Coronary artery (tissue), 2 donors: ENCODE measurements around the gene CDH13.

Experiments used
- DNase-seq: peaks from one replicate; pipeline ENCODE4 v3.0.0-alpha.2; 2017; ENCODE audit warnings: low spot score
- H3K27ac ChIP-seq, 2 donors: fragments of 200-600 bp; sonication (generic); one replicate each; pipeline ENCODE4 v1.5.1; 2016 to 2019
- H3K4me3 ChIP-seq: fragments of 200-600 bp; sonication (generic); 2 replicates; pipeline ENCODE4 v1.5.1; 2016; ENCODE audit warnings: mild to moderate bottlenecking, moderate library complexity
- TF ChIP-seq, protein P1 (sequence below): fragments of 200-600 bp; sonication (generic); IDR thresholded peaks from one replicate; pipeline ENCODE4 v1.5.1; 2019; ENCODE audit warnings: antibody characterized with exemption

CDH13 gene

DNA sequence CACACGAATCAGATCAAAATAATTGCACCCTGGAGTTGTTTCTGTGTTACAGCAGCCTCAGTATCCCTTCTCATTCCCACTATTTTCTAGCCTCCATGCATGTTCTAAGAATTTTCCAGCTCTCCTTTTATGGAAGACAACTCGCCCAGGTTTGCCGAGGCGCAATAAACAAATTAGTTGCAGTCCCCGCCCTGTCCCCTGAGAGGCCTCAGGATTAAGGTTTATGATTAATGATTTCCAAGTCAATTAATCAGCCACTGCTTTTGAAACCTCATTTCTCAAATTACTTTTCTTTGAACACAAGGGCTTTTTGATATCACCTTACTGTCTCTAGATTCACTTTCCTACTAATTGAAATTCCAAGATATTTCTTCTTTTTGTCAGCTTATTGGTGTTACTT, 1042.7 kb downstream of the CDH13 start:
- Histone ChIP-seq H3K27ac (no peak overlapping the region), H3K4me3 (no peak overlapping the region)
- no peak for DNase-seq
- TF ChIP-seq, protein P1, sequence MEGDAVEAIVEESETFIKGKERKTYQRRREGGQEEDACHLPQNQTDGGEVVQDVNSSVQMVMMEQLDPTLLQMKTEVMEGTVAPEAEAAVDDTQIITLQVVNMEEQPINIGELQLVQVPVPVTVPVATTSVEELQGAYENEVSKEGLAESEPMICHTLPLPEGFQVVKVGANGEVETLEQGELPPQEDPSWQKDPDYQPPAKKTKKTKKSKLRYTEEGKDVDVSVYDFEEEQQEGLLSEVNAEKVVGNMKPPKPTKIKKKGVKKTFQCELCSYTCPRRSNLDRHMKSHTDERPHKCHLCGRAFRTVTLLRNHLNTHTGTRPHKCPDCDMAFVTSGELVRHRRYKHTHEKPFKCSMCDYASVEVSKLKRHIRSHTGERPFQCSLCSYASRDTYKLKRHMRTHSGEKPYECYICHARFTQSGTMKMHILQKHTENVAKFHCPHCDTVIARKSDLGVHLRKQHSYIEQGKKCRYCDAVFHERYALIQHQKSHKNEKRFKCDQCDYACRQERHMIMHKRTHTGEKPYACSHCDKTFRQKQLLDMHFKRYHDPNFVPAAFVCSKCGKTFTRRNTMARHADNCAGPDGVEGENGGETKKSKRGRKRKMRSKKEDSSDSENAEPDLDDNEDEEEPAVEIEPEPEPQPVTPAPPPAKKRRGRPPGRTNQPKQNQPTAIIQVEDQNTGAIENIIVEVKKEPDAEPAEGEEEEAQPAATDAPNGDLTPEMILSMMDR, result no peak

DNA sequence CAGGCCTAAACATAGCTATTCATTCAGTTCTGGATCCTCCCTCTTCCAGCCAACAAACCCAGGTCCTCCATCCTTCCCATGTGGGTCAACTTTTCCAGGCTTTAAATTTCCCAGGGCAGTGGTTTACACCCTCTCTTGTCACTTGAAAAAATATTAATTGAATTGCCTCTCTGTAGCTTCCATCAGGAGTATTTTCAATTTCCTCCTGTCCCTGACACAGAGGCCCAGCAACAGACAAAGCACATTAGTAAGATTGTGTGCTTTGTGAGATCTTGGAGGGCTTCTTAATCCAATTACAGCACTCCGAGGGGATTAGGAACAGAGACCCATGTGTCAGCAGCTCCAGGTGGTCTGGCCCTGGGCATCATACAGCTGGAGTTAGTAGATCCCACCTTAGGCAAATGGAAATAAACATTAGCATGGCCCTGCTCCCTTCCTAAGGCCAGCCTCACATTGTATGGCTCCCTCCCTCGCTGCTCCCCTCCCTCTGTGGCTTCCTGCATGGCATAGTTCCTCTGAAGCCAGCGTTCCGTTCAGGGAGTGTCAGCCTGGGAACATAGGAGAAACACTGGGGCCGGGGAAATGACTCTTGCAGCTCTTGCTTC, 1048.3 kb downstream of the CDH13 start:
- DNase-seq, result no peak
- TF ChIP-seq, protein P1, result no peak
- H3K27ac ChIP-seq, result no peak overlapping the region
- H3K4me3 ChIP-seq, result no peak overlapping the region

DNA sequence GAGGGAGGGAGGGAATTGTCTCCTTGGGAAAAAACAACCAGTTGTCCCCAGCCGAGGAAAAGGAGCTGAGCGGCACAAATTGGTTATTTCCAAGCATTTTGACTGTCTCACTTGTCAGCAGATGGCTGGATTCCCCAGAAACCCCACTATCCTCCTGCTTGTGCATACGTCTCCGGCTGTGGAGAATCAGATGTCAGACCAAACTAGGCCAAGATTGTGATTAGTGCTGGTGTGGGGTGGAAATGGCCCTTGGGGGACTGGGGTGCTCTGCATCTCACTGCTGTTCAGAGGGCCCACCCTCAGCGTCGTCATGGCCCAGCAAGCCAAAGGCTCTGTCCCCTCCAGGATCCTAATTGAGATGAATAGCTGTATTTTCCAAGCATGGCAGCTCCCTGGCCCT, 1049.3 kb downstream of the CDH13 start:
- TF ChIP-seq, protein P1, result no peak
- no peak for DNase-seq
- Histone ChIP-seq H3K4me3 (no peak overlapping the region), H3K27ac (no peak overlapping the region)

DNA sequence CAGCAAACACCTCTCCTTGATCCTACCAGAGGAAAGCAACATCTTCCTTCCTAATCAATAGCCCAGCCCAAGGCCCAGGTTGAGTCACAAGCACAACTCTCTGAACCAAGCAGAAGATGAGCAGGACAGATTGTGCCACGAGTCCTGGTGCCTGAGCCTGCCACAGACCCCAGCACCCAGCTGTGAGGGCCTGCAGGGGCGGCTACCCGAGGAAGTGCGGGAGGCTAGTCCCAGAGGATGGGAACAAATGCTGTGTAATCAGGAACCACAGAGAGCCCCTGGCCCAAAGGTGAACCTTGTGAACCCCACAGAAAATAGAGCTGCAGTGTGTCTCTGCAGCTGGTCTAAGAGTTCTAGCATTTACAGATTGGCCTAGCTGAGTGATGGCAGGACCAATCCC, 1054.2 kb downstream of the CDH13 start:
- TF ChIP-seq, protein P1, result no peak
- Histone ChIP-seq H3K27ac (no peak overlapping the region), H3K4me3 (no peak overlapping the region)
- no peak for DNase-seq

DNA sequence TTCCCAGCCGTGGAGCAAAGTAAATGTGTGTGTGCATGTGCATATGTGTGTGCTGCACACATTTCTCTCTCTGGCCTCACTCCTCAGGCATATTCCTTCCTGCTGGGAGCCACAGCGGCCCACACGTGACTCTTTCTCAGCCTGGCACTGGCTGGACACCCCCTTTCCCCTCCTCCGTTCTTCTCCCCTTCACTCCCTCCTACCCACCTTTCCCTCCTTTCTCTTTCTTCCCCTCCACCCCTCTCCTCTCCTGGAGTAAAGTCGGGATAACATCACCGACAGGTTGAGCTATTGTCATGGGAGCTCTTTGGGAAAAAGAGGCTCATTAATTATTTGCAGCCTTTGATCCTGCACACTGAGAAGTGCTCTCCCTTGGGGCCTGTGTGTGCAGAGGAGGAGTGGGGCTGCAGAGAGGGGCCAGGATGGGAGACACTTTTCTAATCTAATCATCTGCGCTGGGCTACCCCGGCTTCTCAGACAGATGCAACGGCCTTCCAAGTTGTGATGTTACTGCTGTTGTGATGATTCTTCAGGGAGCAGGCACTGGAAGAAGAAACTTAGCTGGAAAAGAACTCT, 1054.7 kb downstream of the CDH13 start:
- no peak for DNase-seq
- H3K4me3 ChIP-seq, result no peak overlapping the region
- TF ChIP-seq, protein P1, result no peak
- no peak overlapping the region for H3K27ac ChIP-seq

DNA sequence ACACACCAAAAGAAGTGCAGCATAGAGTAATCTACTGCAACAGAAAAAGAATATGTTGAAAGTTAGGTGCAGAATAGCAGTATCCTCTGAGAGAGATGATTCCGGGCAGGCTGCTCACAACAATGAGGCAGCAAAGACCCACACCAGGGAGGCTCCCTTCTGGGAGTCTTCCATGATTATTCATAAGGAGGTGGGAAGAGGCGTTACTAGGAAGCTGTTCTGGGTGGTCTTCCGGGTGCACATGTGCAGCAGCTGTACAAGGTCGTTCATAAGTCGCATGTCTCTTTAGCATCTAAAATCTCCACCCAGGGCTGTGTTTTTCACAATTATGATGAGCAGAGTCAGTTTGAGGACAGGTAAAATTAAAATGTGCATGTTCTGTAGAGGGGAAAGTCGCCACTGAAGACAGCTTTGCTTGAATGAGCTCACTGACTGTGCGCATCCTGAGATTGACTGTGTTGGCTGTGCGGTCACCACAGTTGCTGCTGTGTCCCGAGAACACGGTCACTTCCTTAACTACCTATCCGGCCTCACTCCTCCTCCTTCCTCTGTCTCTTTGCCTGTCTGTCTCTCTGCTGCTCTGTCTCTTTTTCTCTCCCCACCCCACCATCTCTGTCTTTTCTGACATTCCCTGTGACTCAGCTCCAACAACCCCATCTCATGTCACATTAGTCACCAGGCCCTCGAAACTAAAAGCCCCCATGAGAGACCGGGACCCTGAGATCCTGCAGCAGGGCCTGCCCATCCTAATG, 1055.5 kb downstream of the CDH13 start:
- no peak for DNase-seq
- Histone ChIP-seq H3K27ac (no peak overlapping the region), H3K4me3 (no peak overlapping the region)
- TF ChIP-seq, protein P1, result no peak

DNA sequence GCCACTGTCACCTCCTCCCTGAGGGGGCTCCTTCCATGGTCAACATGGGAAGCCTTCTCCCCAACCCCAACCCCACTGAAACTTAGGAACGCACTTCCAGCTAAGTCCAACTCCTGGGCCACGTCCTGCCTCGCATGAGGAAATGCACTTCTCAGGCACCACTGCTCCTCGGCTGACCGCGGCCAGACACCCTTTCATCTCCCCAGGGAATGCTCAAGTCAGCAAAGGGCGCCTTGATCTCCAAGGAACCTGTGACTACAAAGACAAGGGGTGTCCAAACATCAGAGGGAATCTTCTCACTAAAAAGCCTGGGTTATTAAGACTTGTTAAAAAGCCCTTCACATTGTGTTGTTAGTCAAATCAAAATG, 1056.1 kb downstream of the CDH13 start:
- H3K27ac ChIP-seq, result no peak overlapping the region
- no peak overlapping the region for H3K4me3 ChIP-seq
- TF ChIP-seq, protein P1, result no peak
- no peak for DNase-seq
